HEK293 (cell line): Measurements from ENCODE around the gene LGI1.
A peak's percentile ranks its signal among the peaks of the same experiment; 100 is the strongest.

Experiments used
- EGR2 ChIP-seq: fragments of 450-650 bp; formaldehyde crosslinking; IDR thresholded peaks from 2 replicates; pipeline ENCODE4 v1.5.1; 2016; ENCODE audit warnings: low read depth, missing biosample characterization, missing genetic modification characterization
- KLF10 ChIP-seq: fragments of 450-650 bp; IDR thresholded peaks from 2 replicates; pipeline ENCODE4 v1.5.1; 2018; ENCODE audit warnings: missing biosample characterization, mild to moderate bottlenecking, missing genetic modification characterization
- OVOL3 ChIP-seq: fragments of 450-650 bp; formaldehyde crosslinking; IDR thresholded peaks from 2 replicates; pipeline ENCODE4 v1.5.1; 2016; ENCODE audit warnings: missing biosample characterization, missing genetic modification characterization
- PATZ1 ChIP-seq: fragments of 450-650 bp; formaldehyde crosslinking; IDR thresholded peaks from 2 replicates; pipeline ENCODE4 v1.5.1; 2016; ENCODE audit warnings: missing biosample characterization, missing genetic modification characterization
- TCF7L2 ChIP-seq: IDR thresholded peaks from 2 replicates; pipeline ENCODE4 v1.6.1; 2011; ENCODE audit warnings: low read depth, mild to moderate bottlenecking, inconsistent platforms, low read length, moderate library complexity, borderline replicate concordance
- ZBTB20 ChIP-seq: fragments of 450-650 bp; formaldehyde crosslinking; IDR thresholded peaks from 2 replicates; pipeline ENCODE4 v1.5.1; 2016; ENCODE audit warnings: missing biosample characterization, missing genetic modification characterization
- ZIC2 ChIP-seq: fragments of 450-650 bp; formaldehyde crosslinking; IDR thresholded peaks from 2 replicates; pipeline ENCODE4 v1.5.1; 2016; ENCODE audit warnings: missing biosample characterization, missing genetic modification characterization
- ZNF132 ChIP-seq: fragments of 450-650 bp; formaldehyde crosslinking; IDR thresholded peaks from 2 replicates; pipeline ENCODE4 v1.5.1; 2017; ENCODE audit warnings: missing biosample characterization, missing genetic modification characterization, borderline replicate concordance
- ZNF140 ChIP-seq: fragments of 450-650 bp; formaldehyde crosslinking; IDR thresholded peaks from 2 replicates; pipeline ENCODE4 v1.5.1; 2016; ENCODE audit warnings: missing biosample characterization, missing genetic modification characterization
- ZNF148 ChIP-seq: fragments of 450-650 bp; formaldehyde crosslinking; IDR thresholded peaks from 2 replicates; pipeline ENCODE4 v1.5.0; 2017; ENCODE audit warnings: missing biosample characterization, missing genetic modification characterization, borderline replicate concordance
- ZNF16 ChIP-seq: fragments of 450-650 bp; formaldehyde crosslinking; IDR thresholded peaks from 2 replicates; pipeline ENCODE4 v1.5.1; 2016; ENCODE audit warnings: low read depth, missing biosample characterization, missing genetic modification characterization
- ZNF175 ChIP-seq: fragments of 450-650 bp; formaldehyde crosslinking; IDR thresholded peaks from 2 replicates; pipeline ENCODE4 v1.5.1; 2016; ENCODE audit warnings: missing biosample characterization, missing genetic modification characterization
- ZNF18 ChIP-seq: fragments of 450-650 bp; formaldehyde crosslinking; IDR thresholded peaks from 2 replicates; pipeline ENCODE4 v1.5.1; 2016; ENCODE audit warnings: missing biosample characterization, missing genetic modification characterization
- ZNF19 ChIP-seq: fragments of 450-650 bp; formaldehyde crosslinking; IDR thresholded peaks from 2 replicates; pipeline ENCODE4; 2016; ENCODE audit warnings: missing biosample characterization, missing genetic modification characterization, low read depth
- ZNF292 ChIP-seq: fragments of 450-650 bp; formaldehyde crosslinking; IDR thresholded peaks from 2 replicates; pipeline ENCODE4 v1.5.1; 2016; ENCODE audit warnings: low read depth, missing biosample characterization, missing genetic modification characterization, borderline replicate concordance
- ZNF513 ChIP-seq: fragments of 450-650 bp; IDR thresholded peaks from 2 replicates; pipeline ENCODE4 v1.5.1; 2018; ENCODE audit warnings: missing biosample characterization, missing genetic modification characterization
- ZNF561 ChIP-seq: fragments of 450-650 bp; IDR thresholded peaks from 2 replicates; pipeline ENCODE4 v1.5.1; 2018; ENCODE audit warnings: missing biosample characterization, missing genetic modification characterization, borderline replicate concordance
- ZNF624 ChIP-seq: fragments of 450-650 bp; formaldehyde crosslinking; IDR thresholded peaks from 2 replicates; pipeline ENCODE4 v1.5.1; 2017; ENCODE audit warnings: missing biosample characterization, missing genetic modification characterization
- ZNF658 ChIP-seq: fragments of 450-650 bp; formaldehyde crosslinking; IDR thresholded peaks from 2 replicates; pipeline ENCODE4; 2016; ENCODE audit warnings: missing biosample characterization, missing genetic modification characterization
- ZNF704 ChIP-seq: fragments of 450-650 bp; formaldehyde crosslinking; IDR thresholded peaks from 2 replicates; pipeline ENCODE4 v1.5.1; 2016; ENCODE audit warnings: missing biosample characterization, missing genetic modification characterization
- ZNF843 ChIP-seq: fragments of 450-650 bp; formaldehyde crosslinking; IDR thresholded peaks from 2 replicates; pipeline ENCODE4 v1.5.1; 2016; ENCODE audit warnings: missing biosample characterization, missing genetic modification characterization
- ZSCAN30 ChIP-seq: fragments of 450-650 bp; IDR thresholded peaks from 2 replicates; pipeline ENCODE4 v1.5.1; 2018; ENCODE audit warnings: missing biosample characterization, mild to moderate bottlenecking, missing genetic modification characterization, moderate library complexity
- ZSCAN4 ChIP-seq: fragments of 450-650 bp; formaldehyde crosslinking; IDR thresholded peaks from 2 replicates; pipeline ENCODE4 v1.5.1; 2017; ENCODE audit warnings: missing biosample characterization, missing genetic modification characterization
- TF ChIP-seq, protein P1 (sequence below): fragments of 450-650 bp; formaldehyde crosslinking; IDR thresholded peaks from 2 replicates; pipeline ENCODE4 v1.5.1; 2016; ENCODE audit warnings: missing biosample characterization, missing genetic modification characterization
- TF ChIP-seq, protein P2 (sequence below): fragments of 450-650 bp; formaldehyde crosslinking; IDR thresholded peaks from 2 replicates; pipeline ENCODE4 v1.5.1; 2016; ENCODE audit warnings: missing biosample characterization, missing genetic modification characterization

Gene LGI1

DNA sequence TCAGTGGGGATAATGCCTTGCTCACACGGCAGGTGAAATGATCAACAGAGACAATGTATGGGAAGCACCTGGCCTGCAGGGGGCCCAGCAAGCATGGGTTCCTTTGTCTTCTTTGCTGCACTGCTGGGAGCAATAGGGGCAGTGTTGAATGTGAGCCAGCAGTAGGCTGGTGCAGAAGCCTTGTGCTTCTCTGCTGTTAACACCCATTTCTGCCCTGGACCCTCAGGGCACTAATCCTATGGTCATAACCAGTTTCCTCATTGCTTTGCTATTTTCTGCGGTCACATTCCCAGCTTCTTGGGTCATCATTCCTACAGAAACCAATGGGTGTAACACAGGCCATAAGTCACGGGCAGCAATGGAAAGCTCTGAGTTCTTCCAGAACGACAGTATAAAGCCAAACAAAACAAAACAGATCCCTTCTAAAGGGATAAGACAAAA is 10.9 kb upstream of the LGI1 start (continued):
- no peak for TF ChIP-seq ZNF704 (tag by site-specific recombination)
- TF ChIP-seq ZNF148 (tag by site-specific recombination), result no peak
- no peak for TF ChIP-seq PATZ1 (tag by site-specific recombination)
- 0 out of 2 replicates have a peak, but pooled peaks have one; percentile 14 for TF ChIP-seq ZIC2 (tag by site-specific recombination)
- TF ChIP-seq ZNF18 (tag by site-specific recombination), result no peak
- no peak for TF ChIP-seq KLF10 (tag by site-specific recombination)
- TF ChIP-seq EGR2 (tag by site-specific recombination), result no peak
- no peak for TF ChIP-seq ZNF843
- no peak for TF ChIP-seq ZNF513 (tag by site-specific recombination)
- TF ChIP-seq ZNF132 (tag by site-specific recombination), result no peak
- TF ChIP-seq ZNF292 (tag by site-specific recombination), result no peak
- TF ChIP-seq, protein P1, sequence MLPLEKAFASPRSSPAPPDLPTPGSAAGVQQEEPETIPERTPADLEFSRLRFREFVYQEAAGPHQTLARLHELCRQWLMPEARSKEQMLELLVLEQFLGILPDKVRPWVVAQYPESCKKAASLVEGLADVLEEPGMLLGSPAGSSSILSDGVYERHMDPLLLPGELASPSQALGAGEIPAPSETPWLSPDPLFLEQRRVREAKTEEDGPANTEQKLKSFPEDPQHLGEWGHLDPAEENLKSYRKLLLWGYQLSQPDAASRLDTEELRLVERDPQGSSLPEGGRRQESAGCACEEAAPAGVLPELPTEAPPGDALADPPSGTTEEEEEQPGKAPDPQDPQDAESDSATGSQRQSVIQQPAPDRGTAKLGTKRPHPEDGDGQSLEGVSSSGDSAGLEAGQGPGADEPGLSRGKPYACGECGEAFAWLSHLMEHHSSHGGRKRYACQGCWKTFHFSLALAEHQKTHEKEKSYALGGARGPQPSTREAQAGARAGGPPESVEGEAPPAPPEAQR (tag by site-specific recombination), result no peak
- no peak for TF ChIP-seq ZNF19 (tag by site-specific recombination)
- 0 out of 2 replicates have a peak, but pooled peaks have one; percentile 34 for TF ChIP-seq ZNF561
- no peak for TF ChIP-seq ZNF175 (tag by site-specific recombination)
- no peak for TF ChIP-seq ZNF624 (tag by site-specific recombination)
- TF ChIP-seq, protein P2, sequence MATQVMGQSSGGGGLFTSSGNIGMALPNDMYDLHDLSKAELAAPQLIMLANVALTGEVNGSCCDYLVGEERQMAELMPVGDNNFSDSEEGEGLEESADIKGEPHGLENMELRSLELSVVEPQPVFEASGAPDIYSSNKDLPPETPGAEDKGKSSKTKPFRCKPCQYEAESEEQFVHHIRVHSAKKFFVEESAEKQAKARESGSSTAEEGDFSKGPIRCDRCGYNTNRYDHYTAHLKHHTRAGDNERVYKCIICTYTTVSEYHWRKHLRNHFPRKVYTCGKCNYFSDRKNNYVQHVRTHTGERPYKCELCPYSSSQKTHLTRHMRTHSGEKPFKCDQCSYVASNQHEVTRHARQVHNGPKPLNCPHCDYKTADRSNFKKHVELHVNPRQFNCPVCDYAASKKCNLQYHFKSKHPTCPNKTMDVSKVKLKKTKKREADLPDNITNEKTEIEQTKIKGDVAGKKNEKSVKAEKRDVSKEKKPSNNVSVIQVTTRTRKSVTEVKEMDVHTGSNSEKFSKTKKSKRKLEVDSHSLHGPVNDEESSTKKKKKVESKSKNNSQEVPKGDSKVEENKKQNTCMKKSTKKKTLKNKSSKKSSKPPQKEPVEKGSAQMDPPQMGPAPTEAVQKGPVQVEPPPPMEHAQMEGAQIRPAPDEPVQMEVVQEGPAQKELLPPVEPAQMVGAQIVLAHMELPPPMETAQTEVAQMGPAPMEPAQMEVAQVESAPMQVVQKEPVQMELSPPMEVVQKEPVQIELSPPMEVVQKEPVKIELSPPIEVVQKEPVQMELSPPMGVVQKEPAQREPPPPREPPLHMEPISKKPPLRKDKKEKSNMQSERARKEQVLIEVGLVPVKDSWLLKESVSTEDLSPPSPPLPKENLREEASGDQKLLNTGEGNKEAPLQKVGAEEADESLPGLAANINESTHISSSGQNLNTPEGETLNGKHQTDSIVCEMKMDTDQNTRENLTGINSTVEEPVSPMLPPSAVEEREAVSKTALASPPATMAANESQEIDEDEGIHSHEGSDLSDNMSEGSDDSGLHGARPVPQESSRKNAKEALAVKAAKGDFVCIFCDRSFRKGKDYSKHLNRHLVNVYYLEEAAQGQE (tag by site-specific recombination), result no peak
- TF ChIP-seq ZBTB20 (tag by site-specific recombination), result no peak
- TF ChIP-seq OVOL3 (tag by site-specific recombination), result no peak
- TF ChIP-seq ZSCAN4 (tag by site-specific recombination), result no peak
- TF ChIP-seq ZNF140 (tag by site-specific recombination), result no peak
- no peak for TF ChIP-seq ZNF658 (tag by site-specific recombination)
- TF ChIP-seq ZNF16 (tag by site-specific recombination), result no peak
- TF ChIP-seq ZSCAN30 (tag by site-specific recombination), result no peak
- TF ChIP-seq TCF7L2, result no peak
